Left ventricle myocardium inferior (tissue), 1 donor: ENCODE results near the gene ARHGAP12. TPM values are rescaled to one million over a fixed set of nuclear protein-coding genes. Genes with fewer than 3 reads are reported as not detected.

ENCODE experiments used
- DNase-seq: peaks from one replicate; pipeline ENCODE4 v3.0.0-alpha.2; 2020
- H3K27ac ChIP-seq: fragments of 200-600 bp; replicated peaks from 2 replicates; pipeline ENCODE4 v1.8.0; 2021
- H3K27me3 ChIP-seq: fragments of 200-600 bp; 2 replicates; pipeline ENCODE4 v1.8.0; 2021; ENCODE audit warnings: low read depth
- H3K36me3 ChIP-seq: fragments of 200-600 bp; 2 replicates; pipeline ENCODE4 v1.8.0; 2021
- H3K4me1 ChIP-seq: fragments of 200-600 bp; 2 replicates; pipeline ENCODE4 v1.8.0; 2021
- H3K4me3 ChIP-seq: fragments of 200-600 bp; 2 replicates; pipeline ENCODE4 v1.8.0; 2021; ENCODE audit warnings: mild to moderate bottlenecking, moderate library complexity
- H3K9me3 ChIP-seq: fragments of 200-600 bp; replicated peaks from 2 replicates; pipeline ENCODE4 v1.8.0; 2021
- CTCF ChIP-seq: fragments of 200-600 bp; IDR thresholded peaks from 2 replicates; pipeline ENCODE4 v1.8.0; 2021; ENCODE audit warnings: antibody characterized with exemption, mild to moderate bottlenecking, borderline replicate concordance
- intact Hi-C: fragments of 100-400 bp; cut with micrococcal nuclease; formaldehyde crosslinking; loops from one replicate; pipeline ENCODE4 v1.11.0; 2022
- total RNA-seq: library from RNA; stranded (reverse); fragmentation: NEBNext Ultra II Directional; extraction: Animal tissue kit (Norgen Biotek cat#: 25700); gene quantifications from one replicate; pipeline ENCODE4 v1.2.1, GENCODE V29; 2021
- donor health status: DM: no; HTN: yes; CAD: no; lungs with severe emphysema.

Gene ARHGAP12
- total RNA-seq, 1 donor from 2014 or later: 22.1 TPM

DNA sequence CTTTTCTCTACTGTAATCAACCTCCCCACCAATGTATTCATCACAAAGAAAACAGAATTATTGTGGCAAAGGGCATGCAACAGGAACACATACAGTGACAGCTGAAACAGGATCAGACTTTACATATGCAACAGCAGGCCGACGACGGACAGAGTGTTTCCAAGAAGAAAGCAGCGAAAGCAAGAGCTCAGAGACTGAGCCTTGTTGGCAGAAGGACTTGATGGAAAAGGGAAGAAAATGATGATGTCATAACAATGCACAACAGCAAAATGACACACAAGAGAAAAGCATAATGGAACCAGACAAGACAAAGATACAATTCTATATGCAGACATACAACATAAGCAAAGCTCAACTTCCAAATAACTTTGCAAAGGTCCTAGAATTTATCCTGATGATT is 106.5 kb downstream of the ARHGAP12 start:
- Histone ChIP-seq H3K4me3 (no peak overlapping the region), H3K27ac (peak overlapping the region; percentile 68), H3K36me3 (peaks cover 3% of the 10 kb centered on the region), H3K27me3 (no peaks in the 10 kb centered on the region), H3K4me1 (peaks cover 33% of the 10 kb centered on the region), H3K9me3 (no peaks in the 10 kb centered on the region)
- TF ChIP-seq CTCF: no peak
- intact Hi-C loops: no loop called here
- no peak for DNase-seq

DNA sequence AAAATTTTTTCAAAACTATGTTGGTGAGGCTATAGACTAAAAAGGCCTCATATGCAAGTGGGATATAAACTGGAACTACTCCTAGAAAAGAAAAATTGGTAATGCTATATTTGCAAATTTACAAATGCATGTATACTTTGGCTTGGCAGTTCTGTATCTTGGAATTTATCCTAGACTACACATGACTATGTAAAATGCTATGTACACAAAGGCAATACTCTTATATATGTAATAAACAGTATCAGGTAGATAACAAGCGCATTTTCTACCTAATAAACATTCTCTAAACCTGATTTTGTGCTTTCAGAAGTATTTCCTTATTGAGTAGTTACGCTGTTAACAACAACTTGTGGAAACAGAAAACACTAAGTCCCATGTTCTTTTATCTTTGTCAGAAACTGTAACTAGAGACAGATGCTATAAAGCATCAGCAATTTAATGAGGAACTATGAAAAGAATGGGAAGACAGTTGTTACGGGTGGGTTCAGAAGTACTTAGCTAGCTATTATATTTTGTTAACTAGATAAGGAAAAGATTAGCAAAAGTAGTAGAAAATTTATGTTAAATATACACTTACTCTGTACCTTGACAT is 107.8 kb downstream of the ARHGAP12 start:
- intact Hi-C loops: no loop called here
- no peak overlapping the region for H3K27ac ChIP-seq
- no peaks in the 10 kb centered on the region for H3K27me3 ChIP-seq
- no peaks in the 10 kb centered on the region for H3K9me3 ChIP-seq
- peaks cover 13% of the 10 kb centered on the region for H3K36me3 ChIP-seq
- peaks cover 33% of the 10 kb centered on the region for H3K4me1 ChIP-seq
- no peak overlapping the region for H3K4me3 ChIP-seq
- no peak for TF ChIP-seq CTCF
- no peak for DNase-seq

GRCh38 chr10:31820096-31820495 is 108.5 kb downstream of the ARHGAP12 start:
- intact Hi-C loops: no loop called here
- Histone ChIP-seq H3K4me3 (no peak overlapping the region), H3K27me3 (no peaks in the 10 kb centered on the region), H3K9me3 (no peaks in the 10 kb centered on the region), H3K4me1 (peaks cover 33% of the 10 kb centered on the region), H3K27ac (no peak overlapping the region), H3K36me3 (peaks cover 13% of the 10 kb centered on the region)
- no peak for DNase-seq
- TF ChIP-seq CTCF: no peak

DNA sequence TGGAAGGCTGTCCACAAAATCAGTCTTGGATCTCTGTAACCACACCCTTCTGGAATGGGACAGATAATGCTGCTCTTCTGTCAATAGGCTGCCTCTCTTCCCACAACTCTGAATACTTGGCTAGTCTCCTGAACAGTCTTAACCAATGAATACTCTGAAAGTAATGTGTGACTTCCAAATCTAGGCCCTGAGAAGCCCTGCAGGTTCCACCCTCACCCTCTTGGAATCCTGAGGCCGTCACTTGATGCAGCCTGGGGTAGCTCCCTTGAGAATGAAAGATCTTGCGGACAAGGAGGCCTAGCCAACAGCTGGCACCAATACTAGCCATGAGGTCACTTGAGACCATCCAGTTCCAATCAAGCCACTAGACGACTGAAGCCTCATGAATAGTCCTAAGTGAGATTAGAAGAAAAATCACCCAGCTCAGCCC is 109.2 kb downstream of the ARHGAP12 start:
- Histone ChIP-seq H3K4me3 (no peak overlapping the region), H3K36me3 (peaks cover 16% of the 10 kb centered on the region), H3K9me3 (no peaks in the 10 kb centered on the region), H3K27ac (peak overlapping the region; percentile 35), H3K27me3 (no peaks in the 10 kb centered on the region), H3K4me1 (peaks cover 33% of the 10 kb centered on the region)
- no peak for TF ChIP-seq CTCF
- peak; percentile 31 for DNase-seq
- intact Hi-C loops: no loop called here

GRCh38 chr10:31816318-31816717 is 112.3 kb downstream of the ARHGAP12 start:
- no peaks in the 10 kb centered on the region for H3K27me3 ChIP-seq
- peaks cover 40% of the 10 kb centered on the region for H3K36me3 ChIP-seq
- TF ChIP-seq CTCF: no peak
- H3K4me1 ChIP-seq: peaks cover 13% of the 10 kb centered on the region
- DNase-seq: no peak
- intact Hi-C loops: no loop called here
- H3K4me3 ChIP-seq: no peak overlapping the region
- H3K27ac ChIP-seq: no peak overlapping the region
- H3K9me3 ChIP-seq: no peaks in the 10 kb centered on the region
